Stimulated activated CD8-positive, alpha-beta memory T cell treated with anti-CD3 and anti-CD28 coated beads, Interleukin-2, amount 100 ng/mL, for 48 hours (primary cell): Measurements from ENCODE around the gene GPR158.

Source experiments
- DNase-seq, 2 donors: peaks; one replicate each; pipeline ENCODE4 v3.0.0-alpha.2; 2020; ENCODE audit warnings: low read depth in 2 of 2

The GPR158 gene

DNA sequence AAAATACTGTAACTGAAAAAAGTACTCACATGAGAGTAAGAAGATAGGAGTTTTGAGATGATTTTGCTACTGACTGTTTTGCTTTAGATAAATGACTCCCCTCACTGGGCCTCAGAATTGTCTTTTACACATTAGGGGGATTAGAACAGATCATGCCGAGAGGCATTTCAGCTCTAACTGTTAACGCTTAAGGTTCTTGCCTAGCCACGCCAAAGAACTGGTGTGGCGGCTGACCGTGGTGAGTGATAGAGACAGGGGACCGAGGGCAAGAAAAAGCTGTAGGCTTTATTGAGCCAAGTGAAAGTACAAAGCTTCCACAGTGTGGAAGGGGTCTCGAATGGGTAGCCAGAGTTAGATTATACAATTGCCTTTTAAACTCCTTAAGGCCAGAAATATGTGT, 390.8 kb downstream of the GPR158 start:
- no peak for DNase-seq

- no peak for DNase-seq
These were observed 398.5 kb downstream of the GPR158 start for GRCh38 chr10:25573316-25573715.

DNA sequence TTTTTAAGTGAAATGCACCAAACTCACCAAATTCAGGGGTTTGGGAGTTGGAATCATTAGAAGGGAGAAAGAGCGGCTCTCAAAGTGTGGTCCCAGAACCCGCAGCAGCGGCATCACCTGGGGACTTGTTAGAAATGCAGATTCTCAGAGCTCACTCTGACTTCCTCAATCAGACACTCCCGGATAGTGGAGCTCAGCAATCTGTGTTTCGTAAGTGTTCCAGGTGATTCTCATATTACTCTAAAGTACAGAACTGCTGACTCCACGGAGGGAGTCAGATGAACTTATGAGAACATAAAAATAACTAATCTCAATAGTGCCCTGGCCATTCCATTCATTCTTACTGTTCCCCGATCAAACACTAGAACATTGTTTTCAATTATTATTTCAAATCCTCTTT, 400.5 kb downstream of the GPR158 start:
- no peak for DNase-seq

DNA sequence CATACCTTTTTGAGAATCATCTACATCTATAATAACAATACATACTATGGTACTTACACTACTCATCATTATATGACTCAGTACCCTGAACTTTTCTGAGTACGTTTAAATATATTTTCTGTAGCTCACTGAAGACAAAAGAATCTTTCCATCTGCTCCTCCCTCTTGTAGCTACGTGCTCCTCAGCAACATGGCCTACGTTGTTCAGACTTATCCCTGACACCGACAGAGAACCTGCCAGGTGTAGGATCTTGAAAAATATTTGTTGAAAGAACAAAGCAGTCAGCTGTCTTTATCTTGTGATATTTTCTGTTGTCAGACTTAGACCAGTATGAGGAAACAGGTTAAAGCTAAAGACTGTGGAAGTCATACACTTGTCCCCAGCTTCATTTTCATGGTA, 403.3 kb downstream of the GPR158 start:
- DNase-seq, result no peak

- no peak for DNase-seq
These were observed 408.2 kb downstream of the GPR158 start for GRCh38 chr10:25582961-25583360.

DNA sequence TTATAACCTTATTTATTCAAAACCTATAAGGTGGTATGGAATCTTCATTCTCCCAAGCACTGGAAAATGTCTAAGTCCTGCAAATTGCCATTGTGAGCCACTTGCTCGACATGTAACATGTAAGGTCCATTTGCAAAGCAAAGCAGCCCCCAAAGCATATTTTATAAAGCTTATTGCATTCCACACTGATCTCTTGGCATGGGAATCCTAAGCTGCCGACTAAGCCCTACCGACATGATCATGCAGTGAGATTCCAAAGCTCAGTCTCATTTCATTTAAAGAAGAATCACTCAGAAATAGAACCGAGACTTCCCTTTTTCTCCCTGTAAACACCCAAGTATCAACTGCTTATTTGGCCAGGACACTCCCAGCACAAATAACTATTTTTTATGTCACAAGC, 425.9 kb downstream of the GPR158 start:
- DNase-seq, result no peak

DNA sequence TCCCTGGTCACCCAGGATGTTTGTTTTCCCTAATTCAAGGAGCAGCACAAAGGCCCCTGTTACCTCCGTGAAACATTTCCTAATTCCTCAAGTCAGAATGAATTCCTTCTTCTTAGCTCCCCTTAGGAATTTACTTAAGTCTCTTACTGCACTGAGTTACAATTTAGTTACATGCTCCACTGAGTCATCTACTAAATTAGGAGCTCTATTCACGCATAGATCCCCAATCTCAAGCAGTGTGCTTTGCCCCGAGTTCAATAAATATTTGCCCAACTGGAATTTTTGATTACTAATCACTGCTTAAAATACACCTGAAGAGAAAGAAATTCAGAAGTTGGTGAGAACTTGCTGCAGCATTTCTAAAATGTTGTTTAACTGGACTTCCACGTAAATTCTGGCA, 429.8 kb downstream of the GPR158 start:
- no peak for DNase-seq

GRCh38 chr10:25614652-25615051, 439.9 kb downstream of the GPR158 start:
- no peak for DNase-seq

GRCh38 chr10:25615926-25616325, 441.1 kb downstream of the GPR158 start:
- DNase-seq, result no peak

- no peak for DNase-seq
These were observed 442.2 kb downstream of the GPR158 start for GRCh38 chr10:25616903-25617592.

GRCh38 chr10:25627606-25628005, 452.8 kb downstream of the GPR158 start:
- no peak for DNase-seq

GRCh38 chr10:25629333-25629732, 454.5 kb downstream of the GPR158 start:
- DNase-seq, result no peak

GRCh38 chr10:25631471-25631870, 456.7 kb downstream of the GPR158 start:
- no peak for DNase-seq

DNA sequence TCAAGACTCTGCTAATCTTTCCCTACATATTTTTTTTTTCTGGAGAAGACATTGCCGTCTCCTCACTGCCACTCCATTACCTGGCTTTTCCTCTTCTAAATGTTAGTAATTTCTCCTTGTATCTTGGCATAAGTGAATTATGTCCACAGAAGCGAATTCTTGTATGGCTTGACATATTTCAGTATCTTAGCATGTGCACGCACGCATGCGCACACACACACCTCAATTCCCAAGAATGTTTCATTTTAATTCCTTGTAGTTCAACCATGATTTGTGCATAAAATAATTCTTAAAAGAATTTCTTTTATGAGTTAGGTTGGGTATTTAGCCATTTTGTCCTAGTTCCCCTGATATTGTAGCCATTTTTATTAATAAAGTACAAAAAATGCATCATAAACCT, 458.0 kb downstream of the GPR158 start:
- no peak for DNase-seq

DNA sequence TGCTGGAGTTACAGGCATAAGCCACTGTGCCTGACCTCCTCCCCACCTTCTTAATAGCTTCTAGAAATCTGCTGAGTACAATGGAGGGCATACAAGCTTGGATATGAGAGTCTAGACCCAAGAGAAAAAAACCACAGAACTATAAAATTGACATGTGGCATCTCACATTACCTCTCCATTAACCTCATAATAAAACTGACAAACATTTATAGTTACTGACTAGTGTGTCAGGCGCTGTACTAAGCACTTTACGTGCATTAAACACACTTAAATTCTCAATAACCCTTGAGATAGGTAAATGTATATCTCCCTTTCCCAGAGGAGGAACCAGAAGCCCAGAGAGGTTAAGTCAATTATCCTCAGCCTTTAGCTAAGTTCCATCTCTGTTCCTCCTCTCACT, 458.7 kb downstream of the GPR158 start:
- DNase-seq, result no peak

DNA sequence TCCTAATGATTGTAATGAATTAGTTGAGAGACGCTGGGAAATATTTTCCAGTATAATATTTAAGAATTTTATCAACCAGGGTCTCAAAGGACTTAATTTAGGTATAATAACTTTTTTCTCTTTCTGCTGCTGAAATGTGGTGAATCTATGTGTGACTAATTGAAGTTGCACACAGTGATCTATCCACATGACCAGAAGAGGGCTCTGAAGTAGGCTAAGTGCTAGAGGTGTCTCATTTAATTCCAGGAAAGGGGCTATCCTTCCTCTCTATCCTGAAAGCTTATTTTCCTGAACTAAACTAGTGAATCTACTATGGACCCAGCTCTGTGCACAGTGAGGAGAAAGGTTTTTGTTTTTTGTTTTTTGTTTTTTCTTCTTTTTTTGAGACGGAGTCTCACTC, 464.8 kb downstream of the GPR158 start:
- DNase-seq, result no peak

DNA sequence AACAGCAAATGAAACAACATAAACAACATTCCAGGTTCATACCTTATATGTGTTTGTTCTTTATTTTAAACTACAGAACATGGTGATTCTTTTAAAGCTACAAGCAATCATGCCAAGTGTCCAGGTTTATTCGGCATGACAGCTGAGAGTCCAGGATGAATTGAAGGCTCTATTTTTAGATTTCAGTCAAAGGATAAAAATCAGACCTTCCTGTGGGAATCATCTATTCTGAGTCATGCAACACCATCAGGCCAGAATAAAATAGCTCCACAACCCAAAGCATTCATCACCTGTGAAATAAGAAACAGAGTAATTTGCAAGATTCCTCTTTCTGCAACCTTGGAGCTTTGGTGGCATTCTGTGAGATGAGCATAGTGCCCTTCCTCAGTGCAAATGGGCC, 466.8 kb downstream of the GPR158 start:
- no peak for DNase-seq

GRCh38 chr10:25642721-25643120, 467.9 kb downstream of the GPR158 start:
- DNase-seq, result no peak

- no peak for DNase-seq
These were observed 471.6 kb downstream of the GPR158 start for GRCh38 chr10:25646371-25646770.

GRCh38 chr10:25651534-25651933, 476.7 kb downstream of the GPR158 start:
- DNase-seq, result no peak
